UCSD-AML1 (cell line): ENCODE measurements around the gene IER5L.
A peak's percentile ranks its signal among the peaks of the same experiment; 100 is the strongest.
"Not testable (repeated sequence)": the region's sequence is repeated elsewhere in the genome, so short reads cannot be mapped to it uniquely, and the experiment has no call there.

Experiments
- DNase-seq: peaks from one replicate; lab custom pipeline; 2025; ENCODE audit not compliant: unreplicated experiment; lab: John Stamatoyannopoulos, UW

IER5L gene

GRCh38 chr9:129203556-129203909 is 25.5 kb upstream of the IER5L start:
- no peak for DNase-seq

GRCh38 chr9:129202613-129203555 is 24.8 kb upstream of the IER5L start:
- DNase-seq: peak; percentile 78

GRCh38 chr9:129201866-129202265 is 23.8 kb upstream of the IER5L start:
- no peak for DNase-seq

GRCh38 chr9:129201289-129201688 is 23.2 kb upstream of the IER5L start:
- no peak for DNase-seq

GRCh38 chr9:129200255-129200654 is 22.2 kb upstream of the IER5L start:
- DNase-seq: no peak

GRCh38 chr9:129199044-129199435 is 21.0 kb upstream of the IER5L start:
- no peak for DNase-seq

GRCh38 chr9:129198319-129199043 is 20.4 kb upstream of the IER5L start:
- peak; percentile 30 for DNase-seq

GRCh38 chr9:129197978-129198318 is 19.9 kb upstream of the IER5L start:
- no peak for DNase-seq

- not testable (repeated sequence) for DNase-seq
These were observed 19.0 kb upstream of the IER5L start for GRCh38 chr9:129197045-129197444.

GRCh38 chr9:129195606-129196005 is 17.5 kb upstream of the IER5L start:
- DNase-seq: no peak

- no peak for DNase-seq
These were observed 16.2 kb upstream of the IER5L start for GRCh38 chr9:129194221-129194620.

- DNase-seq: no peak
These were observed 15.6 kb upstream of the IER5L start for GRCh38 chr9:129193655-129194054.

- no peak for DNase-seq
These were observed 13.2 kb upstream of the IER5L start for GRCh38 chr9:129191234-129191633.

- not testable (repeated sequence) for DNase-seq
These were observed 11.9 kb upstream of the IER5L start for GRCh38 chr9:129189971-129190370.

GRCh38 chr9:129187042-129187441 is 9.0 kb upstream of the IER5L start:
- DNase-seq: no peak

GRCh38 chr9:129185991-129186390 is 7.9 kb upstream of the IER5L start:
- DNase-seq: no peak

- no peak for DNase-seq
These were observed 7.3 kb upstream of the IER5L start for GRCh38 chr9:129185402-129185801.

- DNase-seq: no peak
These were observed 6.6 kb upstream of the IER5L start for GRCh38 chr9:129184596-129185122.

- DNase-seq: no peak
These were observed 6.1 kb upstream of the IER5L start for GRCh38 chr9:129184219-129184524.

- DNase-seq: no peak
These were observed 5.6 kb upstream of the IER5L start for GRCh38 chr9:129183495-129184218.

- peak; percentile 25 for DNase-seq
These were observed 4.8 kb upstream of the IER5L start for GRCh38 chr9:129182625-129183494.
